NCI-H510A treated with DMSO at 0.1 percent for 48 hours (cell line): ENCODE measurements around the gene FOXP2.

Experiments
- DNase-seq: peaks from one replicate; lab custom pipeline; 2025; lab: John Stamatoyannopoulos, UW

Gene FOXP2

GRCh38 chr7:114715907-114716306, 301.3 kb downstream of the FOXP2 start:
- DNase-seq = no peak

GRCh38 chr7:114718861-114719260, 304.2 kb downstream of the FOXP2 start:
- DNase-seq = no peak

GRCh38 chr7:114720725-114721124, 306.1 kb downstream of the FOXP2 start:
- no peak for DNase-seq

- no peak for DNase-seq
These were observed 307.9 kb downstream of the FOXP2 start for GRCh38 chr7:114722562-114722961.

GRCh38 chr7:114723308-114723707, 308.7 kb downstream of the FOXP2 start:
- no peak for DNase-seq

- DNase-seq = no peak
These were observed 325.5 kb downstream of the FOXP2 start for GRCh38 chr7:114740095-114740494.

GRCh38 chr7:114740941-114741340, 326.3 kb downstream of the FOXP2 start:
- no peak for DNase-seq

- DNase-seq = no peak
These were observed 327.3 kb downstream of the FOXP2 start for GRCh38 chr7:114741911-114742310.
